Esophagus squamous epithelium (tissue), 5 donors: Measurements from ENCODE around the gene PRKCB. TPM values are rescaled to one million over a fixed set of nuclear protein-coding genes. Genes with fewer than 3 reads are reported as not detected.
"Not testable (repeated sequence)": the region's sequence is repeated elsewhere in the genome, so short reads cannot be mapped to it uniquely, and the experiment has no call there.

Experiments used
- DNase-seq: peaks from one replicate; lab custom pipeline; 2025; lab: John Stamatoyannopoulos, UW
- H3K27ac ChIP-seq, 4 donors: fragments of 200-600 bp; sonication (generic); one replicate each; pipeline ENCODE4 v1.5.1; 2016 to 2019; ENCODE audit warnings: mild to moderate bottlenecking in 1 of 4
- H3K27me3 ChIP-seq, 4 donors: fragments of 200-600 bp; sonication (generic); 1 replicate in 3 of 4; 2 replicates in 1 of 4; pipeline versions ENCODE4 v1.5.1 to v1.6.0; 2017 to 2021; ENCODE audit warnings: antibody characterized with exemption in 1 of 4
- H3K36me3 ChIP-seq, 3 donors: fragments of 200-600 bp; sonication (generic); one replicate each; pipeline ENCODE4 v1.5.1; 2016 to 2019
- H3K4me1 ChIP-seq, 3 donors: fragments of 200-600 bp; sonication (generic); one replicate each; pipeline ENCODE4 v1.5.1; 2017 to 2019
- H3K4me3 ChIP-seq, 4 donors: fragments of 200-600 bp; sonication (generic); 1 replicate in 3 of 4; 2 replicates in 1 of 4; pipeline ENCODE4 v1.5.1; 2016 to 2019; ENCODE audit warnings: mild to moderate bottlenecking in 2 of 4, moderate library complexity in 1 of 4
- H3K9me3 ChIP-seq, 3 donors: fragments of 200-600 bp; sonication (generic); one replicate each; pipeline ENCODE4 v1.5.1; 2016 to 2019
- CTCF ChIP-seq, 6 experiments: fragments of 450-650 bp in 4 of 6; fragments of 200-600 bp in 2 of 6; sonication (generic) in 2 of 6; IDR thresholded peaks; one replicate each; pipeline ENCODE4 v1.5.1; 2016 to 2019; ENCODE audit warnings: antibody characterized with exemption in 6 of 6, mild to moderate bottlenecking in 4 of 6, moderate library complexity in 4 of 6
- POLR2A ChIP-seq, 4 donors: fragments of 450-650 bp; IDR thresholded peaks; one replicate each; pipeline ENCODE4 v1.6.1; 2017; ENCODE audit warnings: antibody characterized with exemption in 4 of 4, mild to moderate bottlenecking in 4 of 4, moderate library complexity in 3 of 4
- WGBS, 2 donors: methylation state at CpG; one replicate each; pipeline ENCODE4 v1.1.5; 2018; 5-methylcytosine and 5-hydroxymethylcytosine counted together
- intact Hi-C: fragments of 100-400 bp; cut with DNase I; formaldehyde crosslinking; loops from one replicate; pipeline ENCODE4 v1.15.0; 2022
- total RNA-seq, 4 donors: library from RNA; depleted of rRNA; stranded (reverse); fragments of >200 nt; gene quantifications; one replicate each; pipeline ENCODE4 v1.1.0, GENCODE V29; 2016
- donor health status: DM: yes; HTN: yes; CAD: no.

PRKCB gene
- total RNA-seq, 4 donors from 2014 or later: 0.38 to 4.0 (median 1.7) TPM

GRCh38 chr16:24013054-24013636 lies 177.4 kb downstream of the PRKCB start:
- no peak for DNase-seq
- Histone ChIP-seq H3K36me3 (no peaks in the 10 kb centered on the region), H3K27ac (no peak overlapping the region), H3K27me3 (peaks cover 0 to 30% (median 0%) of the 10 kb centered on the region in 4 donors), H3K4me1 (peaks cover 0 to 11% (median 0%) of the 10 kb centered on the region in 3 donors), H3K4me3 (no peak overlapping the region), H3K9me3 (no peaks in the 10 kb centered on the region)
- WGBS, 2 donors: 67 to 70% methylated on average over 5 of the region's 5 CpGs
- TF ChIP-seq POLR2A (IDR thresholded peaks at IDR 0.05) (no peak), CTCF (IDR thresholded peaks at IDR 0.05) (no peak)
- intact Hi-C loops: loop anchor here (5.0 kb wide), 1 partner anchor 211 kb away; no protein-coding TSS in a partner anchor

GRCh38 chr16:24013864-24014645 lies 178.3 kb downstream of the PRKCB start:
- peak; percentile 33 for DNase-seq
- WGBS, 2 donors: 13 to 27% methylated on average over 8 to 9 of the region's 9 CpGs
- Histone ChIP-seq H3K4me1 (peaks cover 0 to 11% (median 0%) of the 10 kb centered on the region in 3 donors), H3K27ac (no peak overlapping the region), H3K4me3 (no peak overlapping the region), H3K36me3 (no peaks in the 10 kb centered on the region), H3K27me3 (peaks cover 0 to 30% (median 0%) of the 10 kb centered on the region in 4 donors), H3K9me3 (no peaks in the 10 kb centered on the region)
- TF ChIP-seq POLR2A (IDR thresholded peaks at IDR 0.05) (no peak), CTCF (IDR thresholded peaks at IDR 0.05) (no peak)
- intact Hi-C loops: loop anchor here (5.0 kb wide), 1 partner anchor 212 kb away; no protein-coding TSS in a partner anchor

GRCh38 chr16:24014955-24015354 lies 179.2 kb downstream of the PRKCB start:
- H3K9me3 ChIP-seq, DNase-seq, H3K36me3 ChIP-seq, H3K4me3 ChIP-seq, H3K27ac ChIP-seq: not testable (repeated sequence)
- Histone ChIP-seq H3K4me1 (peaks cover 0 to 11% (median 0%) of the 10 kb centered on the region in 3 donors), H3K27me3 (peaks cover 0 to 30% (median 0%) of the 10 kb centered on the region in 4 donors)
- intact Hi-C loops: loop anchor here (5.0 kb wide), 1 partner anchor 213 kb away; no protein-coding TSS in a partner anchor
- 90 to 96% methylated on average over 7 of the region's 7 CpGs for WGBS, 2 donors

- DNase-seq: no peak
- Histone ChIP-seq H3K9me3 (no peaks in the 10 kb centered on the region), H3K27ac (no peak overlapping the region), H3K27me3 (peaks cover 0 to 26% (median 0%) of the 10 kb centered on the region in 4 donors), H3K4me3 (no peak overlapping the region), H3K36me3 (no peaks in the 10 kb centered on the region), H3K4me1 (peaks cover 0 to 11% (median 0%) of the 10 kb centered on the region in 3 donors)
- intact Hi-C loops: no loop called here
- WGBS, 2 donors: 51 to 53% methylated on average over 5 of the region's 5 CpGs
- TF ChIP-seq POLR2A (IDR thresholded peaks at IDR 0.05): no peak
- TF ChIP-seq CTCF (IDR thresholded peaks at IDR 0.05): no peak
Measured at GRCh38 chr16:24015923-24016322, 180.1 kb downstream of the PRKCB start.

DNA sequence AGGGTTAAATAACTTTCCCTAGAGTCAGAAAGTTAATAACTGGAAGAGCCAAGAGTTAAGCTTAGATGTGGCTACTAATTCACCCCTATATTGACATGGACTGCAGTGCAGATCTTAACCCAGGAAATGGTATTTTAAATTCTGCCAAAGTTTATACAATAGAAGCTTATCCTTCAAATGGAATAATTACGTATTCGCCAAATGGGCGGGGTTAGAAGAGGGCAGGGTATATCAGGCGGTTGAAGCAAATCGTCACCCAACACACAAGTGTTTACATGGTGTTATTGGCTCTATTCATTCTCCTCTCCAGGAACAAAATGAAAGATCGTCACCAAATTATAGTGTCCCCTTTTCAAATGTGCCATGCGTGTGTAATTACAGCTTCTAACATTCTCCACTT lies 182.7 kb downstream of the PRKCB start:
- no peak overlapping the region for H3K27ac ChIP-seq
- no peaks in the 10 kb centered on the region for H3K36me3 ChIP-seq
- WGBS, 2 donors: 54 to 61% methylated on average over 7 of the region's 7 CpGs
- TF ChIP-seq POLR2A (IDR thresholded peaks at IDR 0.05): no peak
- no peak for TF ChIP-seq CTCF (IDR thresholded peaks at IDR 0.05)
- peaks cover 0 to 11% (median 0%) of the 10 kb centered on the region in 3 donors for H3K4me1 ChIP-seq
- intact Hi-C loops: no loop called here
- H3K4me3 ChIP-seq: no peak overlapping the region
- H3K9me3 ChIP-seq: no peaks in the 10 kb centered on the region
- no peak for DNase-seq
- H3K27me3 ChIP-seq: peaks cover 0 to 18% (median 0%) of the 10 kb centered on the region in 4 donors
